OCI-LY7 (cell line): ENCODE results near the gene PAN2.

ENCODE experiments used
- EZH2phosphoT487 ChIP-seq: fragments of 200-600 bp; sonication (generic); IDR thresholded peaks from 2 replicates; pipeline ENCODE4 v1.6.1; 2018; ENCODE audit warnings: low read depth, borderline replicate concordance, mild to moderate bottlenecking, mixed run types, antibody characterized with exemption, low read length, moderate library complexity, mixed read lengths
- TF ChIP-seq, protein P1 (sequence below): fragments of 200-600 bp; sonication (generic); conservative IDR thresholded peaks from 2 replicates; pipeline ENCODE4 v1.5.1; 2014; ENCODE audit warnings: mild to moderate bottlenecking, antibody characterized with exemption, low read length, moderate library complexity, mixed read lengths

DNA sequence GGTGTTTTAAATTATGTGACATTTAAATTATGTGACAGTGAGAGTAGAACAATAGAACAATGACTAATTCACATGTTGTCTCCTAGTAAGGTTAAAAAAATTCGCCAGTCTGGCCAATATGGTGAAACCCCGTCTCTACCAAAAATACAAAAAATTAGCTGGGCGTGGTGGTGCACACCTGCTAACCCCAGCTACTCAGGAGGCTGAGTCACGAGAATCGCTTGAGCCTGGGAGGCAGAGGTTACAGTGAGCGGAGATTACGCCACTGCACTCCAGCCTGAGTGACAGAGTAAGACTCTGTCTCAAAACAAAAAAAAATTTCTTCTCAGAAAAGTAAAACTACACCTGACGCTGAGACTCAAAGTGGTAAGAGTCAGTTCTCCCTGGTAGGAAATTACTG is 36.4 kb downstream of the PAN2 start:
- TF ChIP-seq, protein P1, sequence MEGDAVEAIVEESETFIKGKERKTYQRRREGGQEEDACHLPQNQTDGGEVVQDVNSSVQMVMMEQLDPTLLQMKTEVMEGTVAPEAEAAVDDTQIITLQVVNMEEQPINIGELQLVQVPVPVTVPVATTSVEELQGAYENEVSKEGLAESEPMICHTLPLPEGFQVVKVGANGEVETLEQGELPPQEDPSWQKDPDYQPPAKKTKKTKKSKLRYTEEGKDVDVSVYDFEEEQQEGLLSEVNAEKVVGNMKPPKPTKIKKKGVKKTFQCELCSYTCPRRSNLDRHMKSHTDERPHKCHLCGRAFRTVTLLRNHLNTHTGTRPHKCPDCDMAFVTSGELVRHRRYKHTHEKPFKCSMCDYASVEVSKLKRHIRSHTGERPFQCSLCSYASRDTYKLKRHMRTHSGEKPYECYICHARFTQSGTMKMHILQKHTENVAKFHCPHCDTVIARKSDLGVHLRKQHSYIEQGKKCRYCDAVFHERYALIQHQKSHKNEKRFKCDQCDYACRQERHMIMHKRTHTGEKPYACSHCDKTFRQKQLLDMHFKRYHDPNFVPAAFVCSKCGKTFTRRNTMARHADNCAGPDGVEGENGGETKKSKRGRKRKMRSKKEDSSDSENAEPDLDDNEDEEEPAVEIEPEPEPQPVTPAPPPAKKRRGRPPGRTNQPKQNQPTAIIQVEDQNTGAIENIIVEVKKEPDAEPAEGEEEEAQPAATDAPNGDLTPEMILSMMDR, result no peak
- no peak for TF ChIP-seq EZH2phosphoT487
